Neural cell (in vitro differentiated cells): ENCODE data around the gene TXNDC11. TPM values are rescaled to one million over a fixed set of nuclear protein-coding genes. Genes with fewer than 3 reads are reported as not detected.

Source experiments
- H2AFZ ChIP-seq: fragments of 200-600, 300-800 bp; sonication (generic), shearing (Covaris generic); 2 replicates; pipeline ENCODE4 v1.6.0; 2014; ENCODE audit warnings: low read depth, mild to moderate bottlenecking, antibody characterized with exemption, low read length, moderate library complexity
- H3F3A ChIP-seq: fragments of 200-600 bp; shearing (Covaris generic); 2 replicates; pipeline ENCODE4 v1.6.1; 2016; ENCODE audit warnings: mild to moderate bottlenecking, moderate library complexity, mixed read lengths, antibody characterized with exemption, low read length; ENCODE audit not compliant: insufficient read depth, poor library complexity, severe bottlenecking
- H3K27ac ChIP-seq: fragments of 200-600, 300-800 bp; sonication (generic), shearing (Covaris generic); 2 replicates; pipeline ENCODE4 v1.5.1; 2014; ENCODE audit warnings: mild to moderate bottlenecking, low read length, moderate library complexity
- H3K27me3 ChIP-seq: fragments of 300-800, 200-600 bp; sonication (generic), shearing (Covaris generic); 2 replicates; pipeline ENCODE4 v1.6.0; 2014; ENCODE audit warnings: mild to moderate bottlenecking, low read depth, low read length, moderate library complexity; ENCODE audit not compliant: insufficient read depth
- H3K36me3 ChIP-seq: fragments of 300-800, 200-600 bp; sonication (generic), shearing (Covaris generic); 2 replicates; pipeline ENCODE4 v1.5.1; 2014; ENCODE audit warnings: mild to moderate bottlenecking, antibody characterized with exemption, low read length, moderate library complexity; ENCODE audit not compliant: insufficient read depth
- H3K4me2 ChIP-seq: fragments of 300-800, 200-600 bp; sonication (generic), shearing (Covaris generic); 2 replicates; pipeline ENCODE4 v1.6.0; 2014; ENCODE audit warnings: mild to moderate bottlenecking, low read length
- H3K4me3 ChIP-seq: fragments of 300-800, 200-600 bp; sonication (generic), shearing (Covaris generic); 2 replicates; pipeline ENCODE4 v1.5.1; 2014; ENCODE audit warnings: mild to moderate bottlenecking, low read length, moderate library complexity
- H3K79me2 ChIP-seq: fragments of 200-600 bp; shearing (Covaris generic); replicated peaks from 2 replicates; pipeline ENCODE4 v1.6.0; 2014; ENCODE audit warnings: mild to moderate bottlenecking, low read length, moderate library complexity; ENCODE audit not compliant: insufficient read depth
- H3K9ac ChIP-seq: fragments of 300-800, 200-600 bp; sonication (generic), shearing (Covaris generic); 2 replicates; pipeline ENCODE4 v1.6.1; 2016; ENCODE audit warnings: mild to moderate bottlenecking, low read length, mixed read lengths
- H3K9me2 ChIP-seq: fragments of 200-600 bp; shearing (Covaris generic); 2 replicates; pipeline ENCODE4 v1.6.1; 2016; ENCODE audit warnings: mild to moderate bottlenecking, low read length, mixed read lengths; ENCODE audit not compliant: insufficient read depth
- H3K9me3 ChIP-seq: fragments of 200-600, 300-800 bp; sonication (generic), shearing (Covaris generic); 2 replicates; pipeline ENCODE4 v1.6.1; 2016; ENCODE audit warnings: mild to moderate bottlenecking, mixed run types, low read length, moderate library complexity, mixed read lengths
- H4K20me1 ChIP-seq: fragments of 200-600 bp; shearing (Covaris generic); 2 replicates; pipeline ENCODE4 v1.6.1; 2016; ENCODE audit warnings: mild to moderate bottlenecking, mixed run types; ENCODE audit not compliant: insufficient read depth
- CTCF ChIP-seq: fragments of 450-650 bp; IDR thresholded peaks from 2 replicates; pipeline ENCODE4 v1.5.1; 2014; ENCODE audit warnings: antibody characterized with exemption, mild to moderate bottlenecking, moderate library complexity; ENCODE audit not compliant: poor library complexity, severe bottlenecking
- EP300 ChIP-seq: fragments of 450-650 bp; conservative IDR thresholded peaks from 2 replicates; pipeline ENCODE4 v1.6.1; 2014; ENCODE audit warnings: antibody characterized with exemption, mild to moderate bottlenecking, moderate library complexity; ENCODE audit not compliant: poor library complexity, severe bottlenecking
- EZH2 ChIP-seq: fragments of 200-600, 300-800 bp; shearing (Covaris generic), sonication (generic); IDR thresholded peaks from 2 replicates; pipeline ENCODE4 v1.6.1; 2014; ENCODE audit warnings: antibody characterized with exemption, low read length, borderline replicate concordance, mild to moderate bottlenecking; ENCODE audit not compliant: insufficient read depth, poor library complexity, severe bottlenecking
- MXI1 ChIP-seq: fragments of 450-650 bp; conservative IDR thresholded peaks from 2 replicates; pipeline ENCODE4 v1.6.1; 2014; ENCODE audit warnings: antibody characterized with exemption, mild to moderate bottlenecking; ENCODE audit not compliant: poor library complexity, severe bottlenecking
- POLR2AphosphoS5 ChIP-seq: IDR thresholded peaks from 2 replicates; pipeline ENCODE4 v1.6.1; 2012
- RAD21 ChIP-seq: fragments of 450-650 bp; conservative IDR thresholded peaks from 2 replicates; pipeline ENCODE4 v1.6.1; 2014; ENCODE audit warnings: antibody characterized with exemption, mild to moderate bottlenecking, moderate library complexity
- REST ChIP-seq: IDR thresholded peaks from 2 replicates; pipeline ENCODE4 v1.6.1; 2012; ENCODE audit warnings: borderline replicate concordance
- SMC3 ChIP-seq: fragments of 450-650 bp; conservative IDR thresholded peaks from 2 replicates; pipeline ENCODE4 v1.6.1; 2014; ENCODE audit warnings: antibody characterized with exemption, mild to moderate bottlenecking, moderate library complexity; ENCODE audit not compliant: poor library complexity
- TAF1 ChIP-seq: IDR thresholded peaks from 2 replicates; pipeline ENCODE4 v1.6.1; 2012; ENCODE audit warnings: low read depth
- polyA plus RNA-seq: library from polyadenylated mRNA; depleted of rRNA; stranded (reverse); fragments of >200 nt; gene quantifications from 2 replicates; pipeline ENCODE4 v1.2.3, GENCODE V29; 2014

TXNDC11 gene
- polyA plus RNA-seq, 1 donor from 2014 or later = 10.9 TPM

- H3K27me3 ChIP-seq = no peaks in the 10 kb centered on the region
- no peaks in the 10 kb centered on the region for H3K9me3 ChIP-seq
- H3K9ac ChIP-seq = no peak overlapping the region
- no peak overlapping the region for H2AFZ ChIP-seq
- H3K9me2 ChIP-seq = no peaks in the 10 kb centered on the region
- no peak overlapping the region for H3K27ac ChIP-seq
- H3F3A ChIP-seq = no peaks in the 10 kb centered on the region
- H3K79me2 ChIP-seq = no peaks in the 10 kb centered on the region
- H4K20me1 ChIP-seq = no peaks in the 10 kb centered on the region
- H3K36me3 ChIP-seq = peaks cover 4% of the 10 kb centered on the region
- TF ChIP-seq POLR2AphosphoS5 = no peak
- TF ChIP-seq SMC3 = no peak
- no peak for TF ChIP-seq CTCF
- no peak for TF ChIP-seq MXI1
- no peak for TF ChIP-seq TAF1
- no peak for TF ChIP-seq EZH2
- TF ChIP-seq REST = no peak
- no peak for TF ChIP-seq EP300
- TF ChIP-seq RAD21 = no peak
- no peak overlapping the region for H3K4me3 ChIP-seq
- no peak overlapping the region for H3K4me2 ChIP-seq
Observed at GRCh38 chr16:11750056-11750455, 7.4 kb upstream of the TXNDC11 start.

GRCh38 chr16:11748404-11749254 is 6.0 kb upstream of the TXNDC11 start:
- no peak overlapping the region for H3K27ac ChIP-seq
- H3K36me3 ChIP-seq = peaks cover 4% of the 10 kb centered on the region
- TF ChIP-seq SMC3 = no peak
- TF ChIP-seq EZH2 = no peak
- no peak for TF ChIP-seq POLR2AphosphoS5
- TF ChIP-seq CTCF = no peak
- TF ChIP-seq EP300 = no peak
- no peak for TF ChIP-seq REST
- TF ChIP-seq RAD21 = no peak
- TF ChIP-seq TAF1 = no peak
- no peak for TF ChIP-seq MXI1

More at GRCh38 chr16:11748404-11749254, 6.0 kb upstream of the TXNDC11 start:
- no peaks in the 10 kb centered on the region for H3K27me3 ChIP-seq
- H3K4me2 ChIP-seq = no peak overlapping the region
- H3K4me3 ChIP-seq = no peak overlapping the region
- H3K9me3 ChIP-seq = no peaks in the 10 kb centered on the region
- H2AFZ ChIP-seq = no peak overlapping the region
- no peaks in the 10 kb centered on the region for H3K79me2 ChIP-seq
- no peak overlapping the region for H3K9ac ChIP-seq
- H3K9me2 ChIP-seq = no peaks in the 10 kb centered on the region
- H3F3A ChIP-seq = no peaks in the 10 kb centered on the region
- H4K20me1 ChIP-seq = no peaks in the 10 kb centered on the region
